GM10847 (cell line): ENCODE measurements around the gene KCNK6.

Source experiments
- POLR2A ChIP-seq: IDR thresholded peaks from 2 replicates; pipeline ENCODE4 v1.6.1; 2011; ENCODE audit not compliant: insufficient read length; ENCODE audit errors: extremely low read depth

KCNK6 gene

DNA sequence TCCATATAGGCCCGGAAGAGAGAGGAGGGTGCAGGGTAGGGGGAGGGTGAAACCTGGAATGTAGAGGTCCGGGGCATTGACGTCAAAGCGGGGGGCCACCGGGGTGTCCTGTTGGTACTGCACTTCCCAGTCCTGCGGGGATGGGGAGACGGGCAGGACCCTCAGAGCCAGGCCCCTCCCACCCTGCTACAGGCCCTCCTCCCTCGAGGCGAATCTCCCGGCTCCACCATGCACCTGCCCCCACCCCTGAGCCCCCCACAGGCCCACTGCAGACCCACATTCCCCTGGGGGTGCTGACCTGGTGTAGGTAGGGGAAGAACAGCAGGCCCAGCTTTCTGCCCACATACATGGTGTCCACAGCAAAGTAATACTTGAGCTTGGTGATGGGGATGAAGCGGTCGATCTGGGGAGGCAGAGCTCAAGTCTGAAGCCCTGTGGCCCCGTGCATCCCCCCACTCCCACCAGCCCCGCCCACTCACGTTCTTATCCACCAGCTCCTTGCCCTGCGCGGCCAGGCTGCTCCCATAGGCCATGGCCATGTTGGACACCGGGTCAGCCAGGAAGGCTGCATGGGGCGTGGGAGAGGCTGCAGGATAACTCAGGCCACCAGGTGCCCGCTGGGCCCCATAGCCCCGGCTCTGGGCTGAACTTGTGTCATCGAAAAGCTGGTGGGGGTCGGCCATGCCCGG is 10.6 kb upstream of the KCNK6 start:
- no peak for TF ChIP-seq POLR2A

DNA sequence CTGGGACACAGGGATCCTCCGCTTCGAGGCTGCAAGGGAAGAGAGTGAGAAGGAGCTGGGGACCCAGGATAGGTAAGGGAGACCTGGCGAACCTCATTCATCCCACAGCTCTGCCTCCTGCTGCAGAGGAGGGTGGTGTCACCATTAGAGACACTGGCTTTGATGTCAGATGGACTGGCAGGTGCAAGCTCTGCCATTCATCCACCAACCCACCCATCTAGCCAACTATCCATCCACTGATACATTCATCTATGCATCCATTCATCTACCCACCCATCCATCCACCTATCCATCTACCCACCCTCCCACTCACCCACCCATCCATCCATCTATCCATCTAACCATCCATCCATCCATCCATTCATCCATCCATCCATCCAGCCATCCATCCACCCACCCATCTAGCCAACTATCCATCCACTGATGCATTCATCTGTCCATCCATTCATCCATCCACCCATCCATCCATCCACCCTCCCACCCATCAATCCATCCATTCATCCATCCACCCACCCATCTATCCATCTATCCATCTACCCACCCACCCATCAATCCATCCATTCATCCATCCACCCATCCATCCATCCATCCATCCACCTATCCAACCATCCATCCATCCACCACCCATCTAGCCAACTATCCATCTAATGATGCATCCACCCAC is 9.9 kb upstream of the KCNK6 start:
- TF ChIP-seq POLR2A = no peak

DNA sequence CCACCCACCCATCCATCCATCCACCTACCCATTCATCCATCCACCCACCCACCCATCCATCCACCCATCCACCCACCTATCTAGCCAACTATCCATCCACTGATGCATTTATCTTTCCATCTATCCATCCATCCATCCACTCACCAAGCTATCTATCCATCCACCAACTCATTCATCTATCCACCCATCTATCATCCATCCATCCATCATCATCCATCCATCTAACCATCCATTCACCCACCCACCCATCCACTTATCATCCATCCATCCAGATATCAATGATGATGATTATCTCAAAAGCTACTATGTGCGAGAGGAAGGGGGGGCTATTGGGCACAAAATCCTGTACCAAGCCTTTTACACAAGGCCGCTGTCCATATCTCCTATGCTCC is 9.4 kb upstream of the KCNK6 start:
- no peak for TF ChIP-seq POLR2A

DNA sequence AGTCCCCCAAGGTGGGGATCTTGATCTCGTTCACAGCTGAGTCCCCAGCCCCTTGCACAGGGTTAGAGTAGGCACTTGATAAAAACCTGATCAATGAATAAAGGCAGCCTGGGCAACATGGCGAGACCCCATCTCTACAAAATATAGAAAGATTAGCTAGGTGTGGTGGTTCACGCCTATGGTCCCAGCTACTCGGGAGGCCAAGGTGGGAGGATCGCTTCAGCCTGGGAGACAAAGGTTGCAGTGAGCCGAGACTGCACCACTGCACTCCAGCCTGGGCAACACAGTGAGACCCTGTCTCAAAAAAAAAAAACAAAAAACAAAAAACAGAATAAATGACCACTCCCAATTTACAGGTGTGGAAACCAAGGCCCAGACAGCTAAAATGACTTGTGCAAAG is 8.7 kb upstream of the KCNK6 start:
- TF ChIP-seq POLR2A = no peak

DNA sequence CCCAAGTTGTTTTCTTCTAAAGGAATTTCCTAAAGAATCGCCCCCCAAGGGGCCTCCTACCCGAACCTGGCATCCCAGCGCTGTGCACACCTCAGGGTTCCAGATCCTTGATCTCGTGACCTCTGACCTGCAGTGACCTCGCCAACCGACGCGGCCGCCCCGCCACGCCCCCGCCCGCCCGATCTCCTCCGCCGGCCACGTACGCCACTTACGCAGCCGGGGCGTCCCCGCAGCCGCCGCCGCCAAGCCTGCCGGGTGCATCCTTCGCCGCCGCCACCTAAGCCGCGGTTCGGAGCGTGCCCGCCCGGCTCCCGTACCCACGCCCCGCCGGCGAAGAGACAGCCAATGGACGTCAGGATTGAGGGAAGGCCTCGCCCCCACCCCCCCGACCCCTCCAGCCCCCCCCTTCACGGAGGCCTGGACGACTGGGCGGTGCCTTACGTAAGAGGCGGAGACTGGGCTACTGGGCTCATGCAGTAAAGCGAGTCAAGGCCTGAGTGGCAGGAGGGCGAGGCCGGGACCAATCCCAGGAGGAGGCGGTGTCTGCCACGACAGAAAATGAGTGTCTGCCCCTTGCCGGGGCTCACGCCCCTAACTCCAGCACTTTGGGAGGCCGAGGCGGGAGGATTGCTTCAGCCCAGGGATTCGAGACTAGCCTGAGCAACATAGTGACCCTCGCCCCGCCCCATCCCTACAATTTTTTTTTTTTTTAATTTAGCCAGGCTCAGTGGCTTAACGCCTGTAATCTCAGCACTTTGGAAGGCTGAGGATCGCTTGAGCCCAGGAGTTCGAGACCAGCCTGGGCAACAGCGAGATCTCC is 3.8 kb upstream of the KCNK6 start, which contains the start of gene YIF1B:
TSS of gene YIF1B (minus strand) at position 291 of the 820 bp plus-strand sequence. CDS start at position 261, 30 bp downstream.
- peak; percentile 43 for TF ChIP-seq POLR2A

DNA sequence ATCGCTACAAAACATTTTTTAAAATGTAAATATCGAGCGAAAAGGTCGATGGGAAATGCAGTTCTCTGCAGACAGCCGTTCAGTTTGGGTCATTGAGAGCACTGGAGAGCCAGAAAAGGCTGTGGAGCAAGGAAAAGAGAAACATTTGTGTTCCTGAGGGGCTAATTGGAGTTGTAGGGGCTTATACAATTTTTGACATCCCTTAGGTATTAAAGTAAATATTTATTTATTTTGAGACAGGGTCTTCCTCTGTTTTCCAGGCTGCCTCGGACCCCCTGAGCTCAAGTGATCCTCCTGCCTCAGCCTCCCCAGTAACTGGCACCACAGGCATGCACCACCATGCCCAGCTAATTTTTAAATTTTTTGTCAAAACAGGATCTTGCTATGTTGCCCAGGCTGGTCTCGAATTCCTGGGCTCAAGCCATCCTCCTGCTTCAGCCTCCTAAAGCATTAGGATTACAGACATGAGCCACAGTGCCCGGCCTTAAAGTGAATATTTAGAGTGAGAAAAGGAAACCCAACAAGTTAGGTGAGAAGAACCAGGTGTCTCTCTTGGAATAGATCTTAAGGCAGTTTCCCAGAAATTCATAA is 3.1 kb upstream of the KCNK6 start:
- TF ChIP-seq POLR2A = no peak

DNA sequence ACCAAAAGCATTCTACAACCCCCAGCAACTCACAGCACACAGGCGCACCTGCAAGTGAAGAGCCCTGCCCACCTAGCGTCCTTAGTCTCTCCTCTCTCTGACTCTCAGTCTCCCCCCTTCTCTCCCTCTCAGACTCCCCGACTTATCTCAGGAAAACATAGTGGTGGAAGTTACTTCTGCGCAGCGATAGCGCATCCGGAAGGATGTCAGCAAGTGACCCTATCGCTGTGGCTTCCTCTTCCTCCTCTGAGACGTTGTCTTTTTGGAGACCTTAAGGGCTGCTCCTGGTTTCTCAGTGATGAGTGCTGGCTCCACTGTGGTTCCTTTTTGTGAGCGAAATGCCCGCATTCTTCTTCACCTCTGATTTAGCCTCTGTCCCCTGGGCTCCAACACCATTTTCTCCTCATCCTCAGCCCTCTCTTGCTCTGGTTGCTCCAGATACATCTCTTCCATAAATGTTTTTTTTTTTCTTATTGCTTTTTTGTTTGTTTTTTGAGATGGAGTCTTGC is 2.5 kb upstream of the KCNK6 start:
- no peak for TF ChIP-seq POLR2A

DNA sequence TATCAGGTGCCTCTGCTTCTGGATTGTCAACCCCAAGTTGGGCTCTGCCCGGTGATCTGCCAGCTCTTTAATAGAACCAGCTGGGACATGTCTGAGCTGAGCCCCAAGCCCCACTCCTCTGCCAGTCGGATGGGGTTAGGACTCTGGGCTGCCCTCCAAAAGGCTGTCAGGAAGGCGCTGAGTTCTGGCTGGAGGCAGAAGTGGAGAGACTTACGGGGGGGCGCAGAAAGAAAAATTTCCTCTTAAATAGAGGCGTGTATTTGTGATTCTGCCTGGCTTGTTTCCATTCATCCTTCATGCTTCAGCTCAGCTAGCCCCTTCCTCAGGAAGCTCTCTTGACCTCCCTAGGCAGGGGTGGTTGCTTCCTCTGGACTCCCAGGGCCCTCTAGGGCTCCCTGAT is 985 bp upstream of the KCNK6 start:
- no peak for TF ChIP-seq POLR2A

DNA sequence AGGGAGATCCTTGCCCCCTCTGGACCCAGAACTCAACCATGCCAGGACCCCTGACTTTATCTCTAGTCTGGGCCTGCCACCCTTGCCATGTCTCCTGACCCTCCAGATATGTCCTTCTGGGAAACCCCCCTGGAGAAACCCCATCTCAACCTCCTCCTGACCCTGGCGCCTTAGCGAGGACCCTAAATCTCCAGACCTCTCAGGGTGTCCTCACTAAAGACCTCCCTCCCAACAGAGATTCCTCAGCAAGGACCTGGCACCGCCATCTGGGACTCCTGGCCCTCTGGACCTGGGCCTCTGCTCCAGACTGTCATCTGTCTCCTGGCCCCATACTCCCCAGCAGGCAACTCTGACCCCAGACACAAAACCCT is 1.3 kb downstream of the KCNK6 start:
- no peak for TF ChIP-seq POLR2A

DNA sequence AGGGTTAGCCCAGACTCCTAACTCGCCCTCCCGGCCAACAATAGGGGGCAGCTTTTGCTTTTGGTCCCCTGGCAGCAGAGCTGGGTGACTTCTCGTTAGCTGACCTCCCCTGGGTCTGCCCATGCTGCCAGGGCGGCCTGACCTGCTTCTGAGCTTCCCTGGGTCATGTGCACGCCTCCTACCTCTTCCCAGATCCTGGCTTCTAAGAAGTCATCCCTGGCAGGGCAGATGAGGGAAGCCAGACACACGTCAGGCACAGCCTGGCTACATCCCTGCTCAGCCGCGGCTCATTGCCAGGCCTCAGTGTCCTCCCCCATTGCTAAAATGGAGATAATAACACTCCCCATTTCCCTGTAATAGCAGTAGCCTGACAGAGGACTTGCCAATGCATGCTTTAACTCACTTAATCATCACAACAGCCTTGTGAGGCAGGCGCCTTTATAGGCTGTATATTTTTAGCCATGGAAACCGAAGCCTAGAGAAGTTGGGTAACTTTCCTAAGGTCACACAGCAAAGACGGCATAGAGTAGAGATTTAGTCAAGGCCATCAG is 2.1 kb downstream of the KCNK6 start:
- no peak for TF ChIP-seq POLR2A

DNA sequence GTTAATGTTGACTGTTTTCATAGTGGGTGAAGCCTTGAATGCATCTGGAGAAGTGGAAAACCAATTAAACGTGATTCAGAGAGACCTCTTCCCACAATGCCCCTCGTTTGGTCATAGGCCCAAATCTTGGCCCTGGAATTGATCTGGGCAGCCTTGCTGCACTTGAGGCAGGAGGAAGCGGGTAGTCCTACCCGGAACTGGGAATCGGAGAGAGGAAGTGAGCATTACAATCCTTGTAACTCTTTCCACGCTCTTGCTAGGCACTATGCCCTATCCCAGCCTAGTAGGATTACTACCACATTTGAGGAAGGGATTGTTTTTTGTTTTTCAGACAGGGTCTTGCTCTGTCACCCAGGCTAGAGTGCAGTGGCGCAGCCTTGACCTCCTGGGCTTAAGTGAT is 3.6 kb downstream of the KCNK6 start:
- no peak for TF ChIP-seq POLR2A

DNA sequence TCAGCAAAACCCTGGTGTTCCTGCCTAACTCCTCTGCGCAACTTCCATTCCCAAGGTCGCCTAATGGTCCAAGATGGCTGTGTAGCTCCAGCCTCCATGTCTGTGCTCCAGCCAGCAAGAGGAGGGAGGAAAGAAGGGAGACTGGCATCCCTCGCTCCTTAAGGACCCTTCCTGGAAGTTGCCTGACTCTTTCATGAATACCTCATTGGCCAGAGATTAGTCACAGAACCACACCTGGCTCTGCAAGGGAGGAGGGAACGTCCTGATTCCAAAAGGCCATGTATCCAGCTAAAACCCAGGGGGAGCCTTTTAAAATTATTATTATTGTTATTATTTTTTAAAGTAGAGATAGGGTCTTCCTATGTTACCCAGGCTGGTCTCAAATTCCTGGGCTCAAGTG is 4.8 kb downstream of the KCNK6 start:
- no peak for TF ChIP-seq POLR2A

DNA sequence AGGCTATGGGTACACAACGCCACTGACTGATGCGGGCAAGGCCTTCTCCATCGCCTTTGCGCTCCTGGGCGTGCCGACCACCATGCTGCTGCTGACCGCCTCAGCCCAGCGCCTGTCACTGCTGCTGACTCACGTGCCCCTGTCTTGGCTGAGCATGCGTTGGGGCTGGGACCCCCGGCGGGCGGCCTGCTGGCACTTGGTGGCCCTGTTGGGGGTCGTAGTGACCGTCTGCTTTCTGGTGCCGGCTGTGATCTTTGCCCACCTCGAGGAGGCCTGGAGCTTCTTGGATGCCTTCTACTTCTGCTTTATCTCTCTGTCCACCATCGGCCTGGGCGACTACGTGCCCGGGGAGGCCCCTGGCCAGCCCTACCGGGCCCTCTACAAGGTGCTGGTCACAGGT is 6.9 kb downstream of the KCNK6 start:
- TF ChIP-seq POLR2A = no peak

DNA sequence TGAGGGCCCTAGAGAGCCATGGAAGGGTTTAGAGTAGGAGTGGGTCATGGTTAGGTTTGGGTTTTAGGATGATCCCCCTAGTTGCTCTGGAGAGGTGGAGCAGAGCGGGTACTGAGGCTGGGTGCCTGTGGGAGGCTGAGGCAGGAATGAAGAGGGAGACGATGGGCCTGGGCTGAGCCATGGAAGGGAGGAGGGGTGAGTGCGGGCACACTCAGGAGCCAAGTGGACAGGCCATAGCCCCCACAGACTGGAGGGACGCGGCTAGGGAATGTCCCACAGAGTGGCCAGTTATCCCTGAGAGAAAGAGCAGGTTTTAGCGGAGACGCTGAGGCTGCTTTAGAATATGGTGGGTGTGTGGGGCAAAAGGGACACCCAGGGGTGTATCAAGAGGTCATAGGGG is 10.0 kb downstream of the KCNK6 start:
- TF ChIP-seq POLR2A = no peak

DNA sequence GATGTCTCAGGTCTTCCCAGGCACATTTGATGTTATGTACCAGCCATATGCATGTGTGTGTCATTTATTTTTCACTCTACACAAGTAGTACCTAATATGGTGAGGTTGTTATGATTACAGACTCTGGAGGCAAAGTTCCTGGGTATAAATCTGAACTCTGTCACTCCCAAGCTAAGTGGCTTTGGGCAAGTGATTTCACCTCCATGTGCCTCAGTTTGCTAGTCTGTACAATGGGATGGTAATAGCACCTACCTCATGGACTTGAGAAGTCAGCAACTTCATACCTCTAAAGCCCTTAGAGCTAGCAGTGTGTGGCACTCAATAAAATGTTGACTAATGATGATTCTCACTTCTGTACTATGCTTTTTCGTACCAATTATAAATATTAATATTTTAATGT is 12.1 kb downstream of the KCNK6 start:
- TF ChIP-seq POLR2A = no peak
